ENCODE data around the gene CARD10. TPM values are rescaled to one million over a fixed set of nuclear protein-coding genes. Genes with fewer than 3 reads are reported as not detected.

Gene CARD10
- total RNA-seq, 1 experiment from 2014 or later, result 17.7 TPM

DNA sequence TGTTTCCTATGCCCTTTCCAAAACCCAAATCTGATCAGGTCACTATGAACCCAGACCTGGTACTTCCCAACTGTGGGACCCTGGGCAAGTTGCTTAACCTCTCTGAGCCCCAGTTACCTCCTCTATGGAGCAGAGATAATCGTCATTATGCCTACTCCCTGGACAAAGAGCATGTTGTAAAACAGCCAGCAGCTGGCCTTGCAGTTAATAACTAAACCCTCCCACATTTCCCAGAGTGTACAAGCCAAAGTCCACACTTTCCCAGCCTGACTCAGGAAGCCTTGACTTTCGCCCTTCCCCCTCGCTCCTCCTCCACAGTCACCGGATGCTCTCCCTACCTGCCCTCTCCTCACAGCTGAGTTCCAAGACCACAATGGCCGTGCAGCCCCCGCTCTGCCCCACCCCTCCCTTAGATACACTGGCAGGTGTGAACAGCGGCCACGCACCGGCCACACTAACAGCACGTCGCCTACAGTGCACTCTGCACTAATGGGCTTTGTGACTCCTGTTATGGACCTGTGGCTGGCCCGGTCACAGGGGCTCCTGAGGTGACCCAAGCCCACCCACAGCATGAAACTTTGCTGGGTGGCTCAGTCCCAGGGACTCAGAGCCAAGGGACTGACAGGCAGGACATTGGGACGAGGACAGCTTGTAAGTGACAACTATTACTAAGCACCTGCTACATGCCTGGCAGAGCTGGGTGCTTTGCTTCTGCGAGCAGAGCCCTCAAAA lies 17.4 kb downstream of the CARD10 start:
- Histone ChIP-seq H3K23me2 (ENCODE audit: insufficient read length, low read depth, low read length, poor library complexity, severe bottlenecking) (no peaks in the 10 kb centered on the region), H2AK5ac (ENCODE audit: insufficient read length, low read length) (no peak overlapping the region), H3K27me3 (ENCODE audit: insufficient read depth, low read length) (no peaks in the 10 kb centered on the region), H3K27ac (ENCODE audit: insufficient read length, low read depth, low read length) (no peak overlapping the region), H2AFZ (ENCODE audit: low read length) (no peak overlapping the region), H3K56ac (ENCODE audit: insufficient read length, low read depth, low read length) (no peak overlapping the region), H2BK5ac (ENCODE audit: insufficient read length, low read length) (no peak overlapping the region), H4K8ac (replicated peaks; ENCODE audit: insufficient read length, low read depth, low read length) (no peak overlapping the region), H3K4me1 (ENCODE audit: insufficient read depth, low read length) (no peaks in the 10 kb centered on the region; the same call in 1 of the 2 replicates), H3K79me2 (ENCODE audit: insufficient read depth, low read length) (no peaks in the 10 kb centered on the region), H2BK15ac (ENCODE audit: low read depth, low read length) (no peak overlapping the region), H3T11ph (ENCODE audit: low read length) (no peak overlapping the region), H3K23ac (ENCODE audit: insufficient read length, low read depth, low read length) (no peak overlapping the region), H4K20me1 (ENCODE audit: control insufficient read depth, insufficient read depth, insufficient read length) (no peaks in the 10 kb centered on the region), H3K4me2 (ENCODE audit: insufficient read depth, insufficient read length, low read length) (no peak overlapping the region), H2BK120ac (ENCODE audit: low read depth, low read length, poor library complexity, severe bottlenecking) (no peak overlapping the region), H3K18ac (ENCODE audit: insufficient read length, low read depth, low read length) (no peak overlapping the region), H2BK20ac (ENCODE audit: low read depth, low read length, poor library complexity, severe bottlenecking) (no peak overlapping the region), H3K9me3 (ENCODE audit: control insufficient read depth, low read depth, low read length) (no peaks in the 10 kb centered on the region), H3K9ac (ENCODE audit: extremely low read depth, insufficient read length, low read length) (no peak overlapping the region), H3K4ac (ENCODE audit: low read depth, low read length) (no peak overlapping the region), H4K91ac (ENCODE audit: insufficient read length, low read depth, low read length) (no peak overlapping the region), H3K79me1 (ENCODE audit: insufficient read depth, low read depth, low read length, poor library complexity, severe bottlenecking) (no peaks in the 10 kb centered on the region), H3K14ac (ENCODE audit: insufficient read depth, low read length) (no peak overlapping the region), H2BK12ac (ENCODE audit: insufficient read length, low read depth, low read length) (no peak overlapping the region), H4K5ac (ENCODE audit: insufficient read length, low read depth, low read length) (no peak overlapping the region)
- Mint-ChIP-seq H3K36me3 (ENCODE audit: insufficient read depth in 1 of 3, low read depth in 3 of 3) (peaks cover 0 to 21% (median 8%) of the 10 kb centered on the region in 3 experiments; a peak in 3 of 7 replicates), H3K9me3 (no peaks in the 10 kb centered on the region), H3K27ac (peak overlapping the region in 2 of 3 experiments; percentile 1 to 65; a peak in 3 of 7 replicates), H3K27me3 (ENCODE audit: low read depth) (peaks cover 2% of the 10 kb centered on the region; the same call in 1 of the 2 replicates), H3K4me3 (peak overlapping the region in 1 of 2 experiments; percentile 64; a peak in 2 of 5 replicates), H3K4me1 (peaks cover 20 to 41% of the 10 kb centered on the region in 2 experiments)
- whole genome bisulfite sequencing (ENCODE audit: extremely low coverage, insufficient read length, low lambda C conversion rate), result no CpG with 5 or more reads among the region's 14 CpGs
- TF ChIP-seq, protein P1, sequence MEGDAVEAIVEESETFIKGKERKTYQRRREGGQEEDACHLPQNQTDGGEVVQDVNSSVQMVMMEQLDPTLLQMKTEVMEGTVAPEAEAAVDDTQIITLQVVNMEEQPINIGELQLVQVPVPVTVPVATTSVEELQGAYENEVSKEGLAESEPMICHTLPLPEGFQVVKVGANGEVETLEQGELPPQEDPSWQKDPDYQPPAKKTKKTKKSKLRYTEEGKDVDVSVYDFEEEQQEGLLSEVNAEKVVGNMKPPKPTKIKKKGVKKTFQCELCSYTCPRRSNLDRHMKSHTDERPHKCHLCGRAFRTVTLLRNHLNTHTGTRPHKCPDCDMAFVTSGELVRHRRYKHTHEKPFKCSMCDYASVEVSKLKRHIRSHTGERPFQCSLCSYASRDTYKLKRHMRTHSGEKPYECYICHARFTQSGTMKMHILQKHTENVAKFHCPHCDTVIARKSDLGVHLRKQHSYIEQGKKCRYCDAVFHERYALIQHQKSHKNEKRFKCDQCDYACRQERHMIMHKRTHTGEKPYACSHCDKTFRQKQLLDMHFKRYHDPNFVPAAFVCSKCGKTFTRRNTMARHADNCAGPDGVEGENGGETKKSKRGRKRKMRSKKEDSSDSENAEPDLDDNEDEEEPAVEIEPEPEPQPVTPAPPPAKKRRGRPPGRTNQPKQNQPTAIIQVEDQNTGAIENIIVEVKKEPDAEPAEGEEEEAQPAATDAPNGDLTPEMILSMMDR (conservative IDR thresholded peaks at IDR 0.05), result no peak
- DNase-seq, result no peak
